Prostate gland (tissue), 2 donors: ENCODE measurements around the gene BNC2.

Experiments used
- CTCF ChIP-seq, 4 experiments: fragments of 200-600 bp in 2 of 4; fragments of 450-650 bp in 2 of 4; sonication (generic) in 2 of 4; IDR thresholded peaks; 1 replicate in 3 of 4; 2 replicates in 1 of 4; pipeline ENCODE4 v1.5.1; 2016 to 2019; ENCODE audit warnings: antibody characterized with exemption in 4 of 4, mild to moderate bottlenecking in 2 of 4, moderate library complexity in 2 of 4
- POLR2A ChIP-seq: fragments of 450-650 bp; IDR thresholded peaks from one replicate; pipeline ENCODE4 v1.6.1; 2016; ENCODE audit warnings: antibody characterized with exemption, mild to moderate bottlenecking

GRCh38 chr9:16867576-16868311, 2.7 kb downstream of the BNC2 start:
- TF ChIP-seq POLR2A: no peak
- TF ChIP-seq CTCF (IDR thresholded peaks at IDR 0.05): no peak
